HG02588 (cell line): ENCODE measurements around the gene RAB9B.

Experiments
- ATAC-seq: cut with Tn5 transposase; IDR thresholded peaks from one replicate; pipeline ENCODE4 v1.9.1; 2021; ENCODE audit warnings: mild to moderate bottlenecking, moderate library complexity; ENCODE audit not compliant: unreplicated experiment

Gene RAB9B

DNA sequence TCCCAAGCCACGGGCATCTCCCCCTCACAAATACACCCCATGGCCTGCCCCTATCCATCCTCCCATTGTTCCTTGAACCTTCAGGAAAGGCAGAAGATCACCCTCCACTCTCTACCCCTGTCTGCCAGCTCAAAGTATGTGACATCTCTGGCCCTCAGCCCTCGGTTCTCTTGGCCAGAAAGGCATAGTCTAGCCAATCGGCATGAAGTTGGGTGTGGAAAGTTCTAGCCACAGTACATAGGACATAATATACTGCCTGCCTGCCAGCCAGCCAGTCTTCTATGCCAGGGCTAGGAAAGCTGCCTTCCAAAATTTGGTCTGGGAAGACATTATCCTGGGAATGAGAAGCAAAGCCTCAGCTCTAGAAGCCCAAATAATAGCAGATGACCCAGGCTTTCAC is 58.6 kb downstream of the RAB9B start:
- ATAC-seq, result no peak
